ENCODE data around the gene ABCC8. TPM values are rescaled to one million over a fixed set of nuclear protein-coding genes. Genes with fewer than 3 reads are reported as not detected.

ABCC8 gene
- total and polyA plus RNA-seq, 9 of the 15 experiments (the other 6 are each of a cell fraction or from before 2014, with no cell fraction given), result not detected

DNA sequence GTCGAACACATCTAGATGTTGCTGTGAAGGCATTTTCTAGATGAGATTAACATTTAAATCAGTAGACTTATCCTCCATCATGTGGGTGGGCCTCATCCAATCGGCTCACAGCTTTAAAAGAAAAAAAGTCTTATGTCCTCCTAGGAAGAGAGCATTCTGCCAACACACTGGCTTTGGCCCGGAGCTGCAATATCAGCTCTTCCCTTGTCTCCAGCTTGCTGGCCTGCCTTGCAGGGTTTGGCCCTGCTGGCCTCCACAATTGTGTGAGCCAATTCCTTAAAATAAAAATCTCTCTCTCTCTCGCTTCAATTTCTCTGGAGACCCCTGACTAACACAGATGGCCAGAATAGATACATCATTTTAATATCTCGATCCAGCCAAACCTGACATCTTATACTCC is 13.1 kb upstream of the ABCC8 start:
- ATAC-seq, result no peak
- intact Hi-C loops (cut with micrococcal nuclease) (no loop called here), in situ Hi-C loops (cut with MboI) (no loop called here)
- ChIA-PET POLR2A (interaction anchor here (1.0 kb wide), 1 partner anchor 22 kb away, joined by 3 read pairs; no protein-coding TSS in a partner anchor), CTCF (ENCODE audit: low intra/inter-chr PET ratio) (no interaction called here)
- Histone ChIP-seq H3K9me1 (ENCODE audit: control insufficient read depth, insufficient read depth, low read length) (no peaks in the 10 kb centered on the region), H3K79me2 (ENCODE audit: control insufficient read depth, insufficient read depth, low read length) (no peaks in the 10 kb centered on the region), H3K9ac (ENCODE audit: insufficient read depth in 1 of 2, low read depth in 2 of 2, low read length in 2 of 2) (no peak overlapping the region), H3K36me3 (ENCODE audit: control insufficient read depth, insufficient read depth, low read length) (no peaks in the 10 kb centered on the region), H3K4me3 (no peak overlapping the region), H3K4me1 (replicated peaks in 1 of 2; ENCODE audit: control insufficient read depth in 2 of 2, insufficient read depth in 2 of 2, low read length in 2 of 2) (no peaks in the 10 kb centered on the region), H3K9me3 (replicated peaks; ENCODE audit: control insufficient read depth, insufficient read depth, low read depth, low read length) (no peaks in the 10 kb centered on the region), H4K20me1 (replicated peaks; ENCODE audit: control insufficient read depth, insufficient read depth, low read length) (no peaks in the 10 kb centered on the region; the same call in 1 of the 2 replicates), H3K27me3 (ENCODE audit: control insufficient read depth in 2 of 2, insufficient read depth in 2 of 2, low read length in 2 of 2) (peaks cover 2 to 50% of the 10 kb centered on the region in 2 experiments; a peak in 4 of 5 replicates), H3K27ac (ENCODE audit: extremely low read depth, low read depth, low read length) (no peak overlapping the region), H2AFZ (ENCODE audit: low read depth, low read length) (no peak overlapping the region), H3K4me2 (ENCODE audit: insufficient read depth, low read length) (no peak overlapping the region)
- no TSS peak for BruUV-seq (replicated peaks)
- WGBS (ENCODE audit: insufficient coverage, low coverage, missing lambda C conversion rate), result 0% methylated on average over 5 of the region's 5 CpGs
- FAIRE-seq, result no peak
- no peak for DNase-seq (ENCODE audit: extremely low read depth in 1 of 4, low spot score in 3 of 4)
- TF ChIP-seq FUS (optimal IDR thresholded peaks at IDR 0.05; ENCODE audit: low read depth, low read length), result no peak
- no peak for TF ChIP-seq ESRRA (IDR thresholded peaks at IDR 0.05; ENCODE audit: borderline replicate concordance, low read depth)
- TF ChIP-seq MAFG (tag; conservative IDR thresholded peaks at IDR 0.05), result no peak
- no peak for TF ChIP-seq ZZZ3 (IDR thresholded peaks at IDR 0.05)
- no peak for TF ChIP-seq CBX8 (IDR thresholded peaks at IDR 0.05; ENCODE audit: borderline replicate concordance, extremely low read depth, low read depth, low read length, poor library complexity, severe bottlenecking)
- no peak for TF ChIP-seq ZNF609 (CRISPR knock-in tag; IDR thresholded peaks at IDR 0.05; ENCODE audit: borderline replicate concordance)
- no peak for TF ChIP-seq ZBTB17 (CRISPR knock-in tag; IDR thresholded peaks at IDR 0.05)
- TF ChIP-seq NRF1 (conservative IDR thresholded peaks at IDR 0.05 in 1 of 2, IDR thresholded peaks at IDR 0.05 in 1 of 2), result no peak
- no peak for TF ChIP-seq ID3 (CRISPR knock-in tag; IDR thresholded peaks at IDR 0.05)
- no peak for TF ChIP-seq ID3 (tag; IDR thresholded peaks at IDR 0.05)
- no peak for TF ChIP-seq ZNF592 (IDR thresholded peaks at IDR 0.05)
- TF ChIP-seq ZNF76 (CRISPR knock-in tag; IDR thresholded peaks at IDR 0.05; ENCODE audit: borderline replicate concordance), result no peak
- no peak for TF ChIP-seq ZNF384 (IDR thresholded peaks at IDR 0.05; ENCODE audit: low read depth, low read length)
- TF ChIP-seq DNMT1 (IDR thresholded peaks at IDR 0.05), result no peak
